KMS-11 (cell line): Measurements from ENCODE around the gene MCM3AP.
"Not testable (repeated sequence)": the region's sequence is repeated elsewhere in the genome, so short reads cannot be mapped to it uniquely, and the experiment has no call there.

Experiments used
- H2AFZ ChIP-seq: fragments of 200-600 bp; sonication (generic); 2 replicates; pipeline ENCODE4 v1.6.1; 2016; ENCODE audit warnings: antibody characterized with exemption, mixed run types, low read depth
- H3K27ac ChIP-seq: fragments of 200-600 bp; sonication (generic); 2 replicates; pipeline ENCODE4 v1.6.1; 2016; ENCODE audit warnings: mild to moderate bottlenecking, mixed run types
- H3K27me3 ChIP-seq: fragments of 200-600 bp; sonication (generic); 2 replicates; pipeline ENCODE4 v1.6.1; 2017; ENCODE audit warnings: mild to moderate bottlenecking, low read depth, mixed run types, moderate library complexity; ENCODE audit not compliant: insufficient read depth
- H3K36me3 ChIP-seq: fragments of 200-600 bp; sonication (generic); 2 replicates; pipeline ENCODE4 v1.6.1; 2017; ENCODE audit warnings: mild to moderate bottlenecking, mixed run types; ENCODE audit not compliant: insufficient read depth
- H3K4me1 ChIP-seq: fragments of 200-600 bp; sonication (generic); 2 replicates; pipeline ENCODE4 v1.6.1; 2016; ENCODE audit warnings: mild to moderate bottlenecking, low read depth, mixed run types; ENCODE audit not compliant: poor library complexity, severe bottlenecking
- H3K4me2 ChIP-seq: fragments of 200-600 bp; sonication (generic); 2 replicates; pipeline ENCODE4 v1.7.0; 2016; ENCODE audit warnings: mild to moderate bottlenecking, mixed run types
- H3K4me3 ChIP-seq: fragments of 200-600 bp; sonication (generic); IDR thresholded peaks from 2 replicates; pipeline ENCODE4 v1.6.1; 2017; ENCODE audit warnings: low read depth, low read length, mixed read lengths; ENCODE audit not compliant: insufficient read depth
- H3K79me2 ChIP-seq: fragments of 200-600 bp; sonication (generic); 2 replicates; pipeline ENCODE4 v1.6.1; 2016; ENCODE audit warnings: low read depth, mixed run types; ENCODE audit not compliant: insufficient read depth
- H3K9ac ChIP-seq: fragments of 200-600 bp; sonication (generic); 2 replicates; pipeline ENCODE4 v1.6.1; 2016; ENCODE audit warnings: mild to moderate bottlenecking, mixed run types
- H4K20me1 ChIP-seq: fragments of 200-600 bp; sonication (generic); 2 replicates; pipeline ENCODE4 v1.6.1; 2016; ENCODE audit warnings: mild to moderate bottlenecking, mixed run types; ENCODE audit not compliant: insufficient read depth
- TF ChIP-seq, protein P1 (sequence below): fragments of 200-600 bp; sonication (generic); conservative IDR thresholded peaks from 2 replicates; pipeline ENCODE4 v1.6.1; 2017; ENCODE audit warnings: low read depth, mild to moderate bottlenecking, antibody characterized with exemption, low read length, moderate library complexity, mixed read lengths

The MCM3AP gene

GRCh38 chr21:46243960-46244361 is 41.5 kb downstream of the MCM3AP start:
- Histone ChIP-seq H4K20me1 (no peaks in the 10 kb centered on the region), H3K79me2 (no peaks in the 10 kb centered on the region; the same call in 1 of the 2 replicates), H3K27me3 (no peaks in the 10 kb centered on the region), H2AFZ (no peak overlapping the region), H3K36me3 (no peaks in the 10 kb centered on the region; the same call in 1 of the 2 replicates), H3K9ac (no peak overlapping the region), H3K4me3 (no peak overlapping the region), H3K4me1 (no peaks in the 10 kb centered on the region), H3K27ac (no peak overlapping the region), H3K4me2 (no peak overlapping the region)
- TF ChIP-seq, protein P1, sequence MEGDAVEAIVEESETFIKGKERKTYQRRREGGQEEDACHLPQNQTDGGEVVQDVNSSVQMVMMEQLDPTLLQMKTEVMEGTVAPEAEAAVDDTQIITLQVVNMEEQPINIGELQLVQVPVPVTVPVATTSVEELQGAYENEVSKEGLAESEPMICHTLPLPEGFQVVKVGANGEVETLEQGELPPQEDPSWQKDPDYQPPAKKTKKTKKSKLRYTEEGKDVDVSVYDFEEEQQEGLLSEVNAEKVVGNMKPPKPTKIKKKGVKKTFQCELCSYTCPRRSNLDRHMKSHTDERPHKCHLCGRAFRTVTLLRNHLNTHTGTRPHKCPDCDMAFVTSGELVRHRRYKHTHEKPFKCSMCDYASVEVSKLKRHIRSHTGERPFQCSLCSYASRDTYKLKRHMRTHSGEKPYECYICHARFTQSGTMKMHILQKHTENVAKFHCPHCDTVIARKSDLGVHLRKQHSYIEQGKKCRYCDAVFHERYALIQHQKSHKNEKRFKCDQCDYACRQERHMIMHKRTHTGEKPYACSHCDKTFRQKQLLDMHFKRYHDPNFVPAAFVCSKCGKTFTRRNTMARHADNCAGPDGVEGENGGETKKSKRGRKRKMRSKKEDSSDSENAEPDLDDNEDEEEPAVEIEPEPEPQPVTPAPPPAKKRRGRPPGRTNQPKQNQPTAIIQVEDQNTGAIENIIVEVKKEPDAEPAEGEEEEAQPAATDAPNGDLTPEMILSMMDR, result no peak

DNA sequence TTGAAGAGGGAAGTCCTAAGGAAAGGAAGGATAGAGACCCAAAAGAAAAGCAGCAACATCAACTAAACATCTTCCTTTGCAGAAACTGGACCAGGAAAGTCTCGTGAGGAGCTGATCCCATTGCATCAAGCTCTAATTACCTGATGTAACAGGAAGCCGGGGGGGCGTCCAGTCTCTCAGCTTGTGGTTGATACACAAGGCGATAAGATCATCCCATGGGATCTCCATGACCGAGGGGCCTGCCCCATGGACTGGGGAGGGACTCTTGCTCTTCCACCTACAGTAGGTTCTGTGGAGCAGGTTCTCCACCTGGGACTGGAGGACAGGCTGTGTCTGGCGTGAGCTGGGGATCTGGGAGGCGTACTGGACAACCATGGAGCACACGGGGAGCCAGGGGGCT is 42.1 kb downstream of the MCM3AP start:
- H3K27ac ChIP-seq, result no peak overlapping the region; the same call in 1 of the 2 replicates

GRCh38 chr21:46241577-46241976 is 43.8 kb downstream of the MCM3AP start:
- not testable (repeated sequence) for H4K20me1 ChIP-seq, H2AFZ ChIP-seq, H3K4me1 ChIP-seq, H3K27me3 ChIP-seq, H3K4me2 ChIP-seq, H3K4me3 ChIP-seq, H3K79me2 ChIP-seq, H3K9ac ChIP-seq, H3K36me3 ChIP-seq, H3K27ac ChIP-seq

More for the DNA sequence above, 42.1 kb downstream of the MCM3AP start:
- Histone ChIP-seq H3K36me3 (no peaks in the 10 kb centered on the region; the same call in 1 of the 2 replicates), H3K27me3 (no peaks in the 10 kb centered on the region), H3K4me2 (no peak overlapping the region), H3K4me3 (no peak overlapping the region), H2AFZ (no peak overlapping the region), H4K20me1 (no peaks in the 10 kb centered on the region), H3K4me1 (no peaks in the 10 kb centered on the region), H3K79me2 (no peaks in the 10 kb centered on the region; the same call in 1 of the 2 replicates), H3K9ac (no peak overlapping the region)
- TF ChIP-seq, protein P1, result no peak

DNA sequence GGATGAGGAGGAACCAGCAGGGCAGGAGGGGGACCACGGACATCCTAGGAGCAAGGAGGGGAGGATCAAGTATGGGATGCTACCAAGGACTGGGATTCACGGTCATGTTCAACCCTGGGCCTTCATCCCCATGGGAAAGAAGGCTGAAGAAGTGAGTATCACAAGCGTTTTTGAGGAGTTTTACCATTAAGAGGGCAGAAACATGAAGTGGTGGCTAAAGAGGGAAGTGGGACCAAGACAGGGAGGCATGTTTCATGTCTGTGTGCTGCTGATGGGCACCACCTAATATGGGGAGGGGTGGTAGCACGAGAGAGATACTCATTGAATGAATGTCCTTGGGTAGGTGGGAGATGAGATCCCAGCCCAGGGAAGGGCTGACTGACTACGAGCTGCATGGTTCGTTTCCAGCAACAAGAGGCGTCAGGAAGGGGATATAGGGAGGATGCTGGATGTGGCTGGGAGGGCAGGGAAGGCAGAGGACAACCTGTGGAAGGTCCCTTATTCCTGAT is 45.5 kb downstream of the MCM3AP start:
- Histone ChIP-seq H3K4me1 (no peaks in the 10 kb centered on the region), H3K27ac (no peak overlapping the region), H3K27me3 (no peaks in the 10 kb centered on the region), H2AFZ (no peak overlapping the region), H3K9ac (no peak overlapping the region), H3K36me3 (no peaks in the 10 kb centered on the region; the same call in 1 of the 2 replicates), H3K79me2 (no peaks in the 10 kb centered on the region; the same call in 1 of the 2 replicates), H3K4me3 (no peak overlapping the region), H4K20me1 (no peaks in the 10 kb centered on the region; the same call in 1 of the 2 replicates), H3K4me2 (no peak overlapping the region)
- TF ChIP-seq, protein P1, result no peak

DNA sequence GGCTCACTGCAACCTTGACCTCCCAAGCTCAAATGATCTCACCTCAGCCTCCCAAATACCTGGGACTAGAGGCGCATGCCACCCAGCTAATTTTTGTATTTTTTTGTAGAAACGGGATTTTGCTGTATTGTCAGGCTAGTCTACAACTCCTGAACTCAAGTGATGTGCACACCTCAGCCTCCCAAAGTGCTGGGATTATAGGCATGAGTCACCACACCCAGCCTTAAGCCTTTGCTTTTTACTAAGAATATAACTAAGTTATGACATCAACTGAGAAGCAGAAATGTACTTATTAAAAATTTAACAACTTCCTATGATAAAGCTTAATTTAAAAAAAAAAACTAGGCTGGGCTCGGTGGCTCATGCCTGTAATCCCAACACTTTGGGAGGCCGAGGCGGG is 47.9 kb downstream of the MCM3AP start:
- Histone ChIP-seq H3K36me3 (no peaks in the 10 kb centered on the region; the same call in 1 of the 2 replicates), H3K27me3 (no peaks in the 10 kb centered on the region), H2AFZ (no peak overlapping the region), H3K4me3 (no peak overlapping the region), H3K4me2 (no peak overlapping the region), H4K20me1 (no peaks in the 10 kb centered on the region; the same call in 1 of the 2 replicates), H3K4me1 (no peaks in the 10 kb centered on the region), H3K79me2 (no peaks in the 10 kb centered on the region), H3K9ac (no peak overlapping the region), H3K27ac (no peak overlapping the region)
- TF ChIP-seq, protein P1, result no peak
